SW480 (cell line): Measurements from ENCODE around the gene PGM1.
A peak's percentile ranks its signal among the peaks of the same experiment; 100 is the strongest.

Experiments used
- DNase-seq: peaks from one replicate; pipeline ENCODE4 v3.0.0-alpha.2; 2016; ENCODE audit warnings: low spot score

PGM1 gene

DNA sequence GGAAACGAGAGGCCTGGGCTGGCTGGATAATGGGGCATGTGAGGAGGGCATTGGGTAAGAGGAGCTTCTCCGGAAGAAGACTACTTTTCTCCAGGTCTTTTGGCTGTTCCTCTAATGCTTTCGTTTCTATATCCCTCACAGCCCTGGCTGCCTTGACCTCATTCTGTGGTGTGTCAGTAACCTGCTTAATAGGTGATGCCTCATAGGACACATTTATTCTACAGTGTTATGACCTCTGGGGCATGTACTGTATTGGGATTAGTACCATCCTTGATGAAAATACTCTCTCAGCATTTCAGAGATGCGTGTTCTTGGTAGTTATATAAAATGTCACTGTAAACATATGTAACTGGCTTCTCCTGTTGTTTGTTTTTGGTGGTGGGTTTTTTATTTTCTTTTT is 40.1 kb downstream of the PGM1 start:
- DNase-seq = no peak

DNA sequence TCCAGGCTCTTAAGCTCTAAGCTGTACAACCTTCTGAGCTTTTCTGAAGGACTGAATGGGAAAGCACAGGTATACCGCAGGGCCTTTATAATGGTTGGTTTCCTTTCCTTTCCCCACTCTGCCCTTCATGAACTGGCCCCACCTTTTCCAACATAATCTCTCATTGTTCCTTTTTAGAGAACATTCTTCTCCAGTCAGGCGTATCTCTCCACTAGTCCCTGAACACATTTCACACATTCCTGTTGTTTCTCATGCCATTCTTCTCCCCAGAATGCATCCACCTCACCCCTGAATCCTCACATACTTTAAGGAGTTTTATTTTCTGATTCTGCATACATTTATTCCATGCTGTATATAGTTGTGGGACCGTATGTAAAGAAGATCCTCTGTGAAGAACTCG is 41.3 kb downstream of the PGM1 start:
- DNase-seq = no peak

DNA sequence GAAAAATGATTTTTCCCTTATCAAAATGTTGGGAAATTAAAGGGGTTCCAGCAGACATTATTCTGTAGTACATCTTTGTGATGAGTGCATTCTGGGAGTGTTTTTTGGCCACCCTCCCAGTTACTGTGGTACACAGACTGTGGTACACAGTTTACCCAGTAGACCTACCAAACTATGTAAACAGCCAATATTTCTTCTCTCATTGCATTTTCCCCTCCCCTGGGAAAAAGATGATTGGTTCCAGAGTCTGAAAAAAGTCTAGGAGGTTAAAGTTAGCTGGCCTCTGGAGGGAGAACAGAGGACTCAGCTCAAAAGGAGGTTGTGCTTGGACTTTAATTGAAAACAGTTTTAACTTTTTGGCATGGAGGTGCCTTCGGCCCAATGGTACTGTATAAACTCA is 42.5 kb downstream of the PGM1 start:
- no peak for DNase-seq

DNA sequence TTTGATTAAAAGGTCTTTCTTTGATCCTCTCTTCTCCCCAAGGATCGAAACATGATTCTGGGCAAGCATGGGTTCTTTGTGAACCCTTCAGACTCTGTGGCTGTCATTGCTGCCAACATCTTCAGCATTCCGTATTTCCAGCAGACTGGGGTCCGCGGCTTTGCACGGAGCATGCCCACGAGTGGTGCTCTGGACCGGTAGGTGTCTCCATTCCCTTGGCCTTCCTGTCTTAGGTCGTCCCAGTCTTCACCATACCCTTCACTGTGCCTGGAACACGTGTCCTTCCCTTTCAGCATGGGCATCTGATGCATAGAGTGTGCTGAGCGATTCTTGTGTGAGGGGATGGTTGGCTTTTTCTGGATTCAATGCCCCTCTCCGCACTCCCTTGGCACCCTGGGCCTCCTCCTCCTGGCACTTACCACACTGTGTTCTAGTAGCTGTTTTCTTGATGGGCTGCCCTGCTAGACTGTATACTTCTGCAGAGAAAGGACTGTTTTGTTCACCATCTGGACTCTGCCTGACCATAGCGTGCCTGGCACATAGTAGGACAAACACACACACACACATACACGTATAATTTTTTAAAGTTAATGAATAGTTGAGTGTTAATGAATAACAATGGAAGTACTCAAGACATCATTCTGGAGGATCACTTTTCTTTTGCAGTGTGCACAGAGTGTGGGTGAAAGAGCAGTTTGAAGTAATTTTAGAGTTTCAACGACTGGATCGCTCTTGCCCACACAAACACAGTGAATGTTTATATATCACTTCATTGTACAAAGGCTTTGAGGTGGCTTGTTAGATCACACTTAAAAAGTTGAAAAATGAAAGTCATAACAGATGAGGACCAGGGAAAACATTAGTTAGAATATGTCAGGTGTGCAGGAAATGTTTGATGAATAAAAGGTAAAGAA is 43.2 kb downstream of the PGM1 start:
- no peak for DNase-seq

DNA sequence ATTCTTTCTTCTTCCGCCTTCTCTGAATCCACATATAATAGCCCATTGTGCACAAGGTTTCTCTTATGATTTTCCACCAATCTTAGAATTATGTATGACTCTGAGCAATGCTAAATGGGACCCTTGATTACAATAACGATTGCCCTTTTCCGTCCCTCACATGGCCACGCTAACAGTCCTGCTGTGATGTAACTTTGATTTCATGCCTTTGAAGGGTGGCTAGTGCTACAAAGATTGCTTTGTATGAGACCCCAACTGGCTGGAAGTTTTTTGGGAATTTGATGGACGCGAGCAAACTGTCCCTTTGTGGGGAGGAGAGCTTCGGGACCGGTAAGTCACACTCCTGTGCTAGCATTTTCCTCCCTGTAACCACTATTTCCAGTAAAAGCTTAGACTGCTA is 45.3 kb downstream of the PGM1 start:
- DNase-seq = no peak

DNA sequence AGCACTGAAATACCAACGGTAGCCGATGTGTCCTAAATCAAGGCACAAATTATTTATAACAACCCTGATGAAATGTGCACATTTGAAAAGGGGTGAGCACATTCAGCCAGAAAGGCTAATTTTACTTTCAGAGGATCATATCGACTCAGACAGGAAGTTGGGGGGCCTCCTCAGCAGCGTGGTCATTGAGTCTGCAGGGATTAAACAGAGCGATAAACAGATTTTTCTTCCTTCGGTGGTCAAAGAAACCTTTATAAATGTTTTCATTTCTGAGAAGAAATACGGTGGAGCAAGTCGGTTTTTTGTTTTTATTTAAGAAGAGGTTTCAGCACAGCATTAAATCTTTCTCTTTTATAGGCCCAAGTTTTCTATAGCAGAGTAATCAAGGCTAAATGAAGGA is 45.7 kb downstream of the PGM1 start:
- DNase-seq = no peak

DNA sequence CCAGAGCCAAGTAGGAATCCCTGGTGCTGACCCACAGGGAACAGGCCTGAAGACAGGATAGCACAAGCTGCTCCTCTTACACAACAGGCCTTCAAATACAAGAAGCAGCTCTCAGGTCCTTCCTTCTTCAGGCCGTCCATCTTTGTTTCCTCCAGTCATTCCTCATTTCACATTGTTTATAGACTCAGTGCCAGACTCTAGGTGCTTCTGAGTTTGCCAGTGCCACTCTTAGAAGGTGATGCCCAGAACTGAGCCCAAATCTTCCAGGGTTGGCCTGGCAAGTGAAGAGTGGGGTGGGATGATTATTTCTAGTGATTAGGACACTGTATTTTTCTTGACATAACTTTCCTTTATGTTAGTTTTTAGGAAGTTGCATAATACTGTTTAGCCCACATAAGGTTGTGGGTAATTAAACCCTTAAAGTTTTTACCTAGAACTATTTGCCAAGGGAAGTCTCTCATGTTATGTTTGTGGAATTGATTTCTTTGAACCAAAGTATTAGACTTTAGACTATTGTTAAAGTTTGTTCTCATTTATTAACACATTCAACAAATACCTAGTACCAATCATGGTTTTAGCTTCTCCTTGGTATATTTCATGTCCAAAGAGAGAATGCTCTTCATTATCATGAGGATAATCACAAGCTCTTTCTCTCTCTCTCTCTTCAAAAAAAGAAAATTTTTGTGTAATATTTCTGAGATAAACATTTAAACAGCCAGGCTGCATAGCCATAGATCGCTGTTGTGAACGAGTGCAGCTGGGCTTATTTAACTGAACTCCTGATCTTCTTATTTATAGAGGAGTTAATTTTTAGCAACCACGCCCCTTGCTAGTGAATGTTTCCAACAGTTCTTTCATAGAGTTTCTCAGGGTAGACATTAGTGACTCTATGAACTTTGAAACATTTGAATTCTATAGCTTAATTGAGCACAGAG is 47.7 kb downstream of the PGM1 start:
- no peak for DNase-seq

DNA sequence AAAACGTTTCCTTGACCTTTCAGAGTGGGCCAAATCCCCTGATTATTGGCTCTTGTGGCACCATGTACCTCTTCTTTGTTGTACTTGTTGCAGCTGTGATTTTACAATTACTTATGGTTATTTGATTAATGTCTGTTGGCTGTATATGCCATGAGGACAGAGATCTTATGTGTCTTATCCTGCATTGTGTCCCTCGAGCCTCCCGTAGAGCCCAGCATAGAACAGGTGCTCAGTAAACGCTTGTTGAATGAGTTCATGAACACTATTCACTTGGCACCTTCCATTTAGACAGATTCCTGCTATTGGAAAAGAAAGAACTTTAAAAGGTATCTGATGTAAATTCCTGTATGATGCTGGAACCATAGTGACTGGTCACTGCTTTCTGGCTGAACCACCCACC is 48.4 kb downstream of the PGM1 start:
- DNase-seq = no peak

DNA sequence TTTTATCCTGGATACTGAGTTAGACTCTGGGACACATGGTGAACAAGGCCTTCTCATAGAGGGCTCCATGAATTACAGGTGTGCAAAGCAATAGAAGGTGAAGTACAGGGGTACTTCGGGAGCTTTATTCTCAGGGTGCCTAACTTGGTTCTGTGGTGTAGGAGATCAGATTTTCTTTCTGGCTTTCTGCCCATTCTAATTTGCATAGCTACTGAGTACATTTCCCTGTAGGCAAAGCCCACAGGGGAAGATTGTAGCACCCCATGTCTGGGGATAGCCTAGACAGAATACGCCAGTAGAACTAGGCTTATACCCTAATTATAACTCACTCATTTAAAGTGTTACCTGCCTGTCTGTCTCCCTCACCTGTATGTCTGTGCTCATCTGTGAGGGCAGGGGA is 49.7 kb downstream of the PGM1 start:
- DNase-seq = no peak

DNA sequence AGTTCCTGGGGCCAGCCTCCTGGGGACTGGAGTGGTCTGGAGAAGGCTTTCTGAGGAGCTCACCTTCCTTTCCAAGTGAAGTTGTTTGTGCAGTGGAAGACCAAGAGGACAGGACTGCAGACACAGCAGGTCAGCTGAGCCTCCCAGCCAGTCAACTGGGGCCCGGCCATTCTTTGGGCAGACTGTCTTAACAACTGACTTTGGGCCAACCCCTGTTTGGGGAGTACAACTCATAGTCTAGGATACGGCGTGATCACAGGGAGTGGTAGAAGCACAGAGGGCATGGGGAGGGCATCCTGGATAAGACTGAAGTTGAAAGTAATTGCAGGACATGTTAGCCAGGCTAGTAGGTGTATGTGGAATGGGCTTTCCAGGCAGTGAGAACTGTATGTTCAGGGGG is 50.3 kb downstream of the PGM1 start:
- no peak for DNase-seq

DNA sequence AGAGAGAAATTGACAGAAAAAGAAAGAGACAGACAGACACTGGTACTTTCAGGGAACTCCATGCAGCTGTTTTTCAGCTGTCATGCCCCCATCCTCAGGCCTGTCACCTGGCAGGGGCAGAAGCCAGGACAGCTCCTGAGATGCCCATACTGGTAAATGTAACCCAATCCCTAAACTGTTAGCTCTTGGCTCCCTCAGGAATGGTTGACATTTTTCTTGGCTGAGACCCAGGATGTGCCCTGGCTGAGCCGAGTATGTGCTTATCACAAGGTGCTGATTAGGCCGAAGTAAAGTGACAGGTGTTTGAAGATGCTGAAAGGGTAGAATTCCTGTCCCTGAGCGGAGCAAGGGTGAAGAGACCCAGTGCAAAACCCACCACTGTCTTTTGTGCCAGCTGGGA is 50.7 kb downstream of the PGM1 start:
- no peak for DNase-seq

DNA sequence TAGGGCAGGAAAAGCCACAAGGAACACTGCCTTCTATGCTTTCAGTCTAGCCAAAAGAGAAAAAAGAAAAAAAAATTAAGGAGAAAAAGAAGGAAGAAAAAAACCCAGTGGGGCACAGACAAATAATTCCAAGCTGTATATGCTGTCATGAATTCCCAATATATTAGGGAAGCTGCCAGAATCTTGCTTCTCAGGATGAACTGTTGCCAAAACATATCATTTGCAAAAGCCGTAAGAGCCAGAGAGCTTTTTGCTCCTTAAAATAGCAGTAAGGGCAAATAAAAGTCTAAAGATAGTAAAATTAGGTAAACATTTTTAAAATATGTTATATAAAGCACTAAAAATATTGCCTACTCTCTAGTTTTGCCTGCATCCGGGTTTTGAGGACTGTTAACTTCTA is 52.1 kb downstream of the PGM1 start:
- no peak for DNase-seq

DNA sequence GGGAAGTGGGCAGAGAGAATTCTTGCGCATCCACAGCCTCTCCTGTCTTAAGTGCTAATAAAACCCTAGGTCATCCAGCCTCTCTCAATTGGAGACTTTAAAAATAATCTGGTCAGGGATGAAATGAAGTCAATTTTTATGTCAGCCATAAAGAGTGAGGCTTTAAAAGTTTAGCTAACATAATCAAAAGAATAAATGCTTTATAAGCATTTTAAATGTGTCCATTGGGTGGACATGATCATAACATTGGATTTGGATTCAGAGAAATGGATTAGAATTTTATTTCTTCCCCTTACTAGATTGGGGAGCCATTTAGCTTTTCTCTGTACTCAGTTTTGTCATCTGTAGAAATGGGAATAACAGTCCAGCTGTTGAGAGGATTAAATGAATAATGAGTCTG is 55.5 kb downstream of the PGM1 start:
- no peak for DNase-seq

DNA sequence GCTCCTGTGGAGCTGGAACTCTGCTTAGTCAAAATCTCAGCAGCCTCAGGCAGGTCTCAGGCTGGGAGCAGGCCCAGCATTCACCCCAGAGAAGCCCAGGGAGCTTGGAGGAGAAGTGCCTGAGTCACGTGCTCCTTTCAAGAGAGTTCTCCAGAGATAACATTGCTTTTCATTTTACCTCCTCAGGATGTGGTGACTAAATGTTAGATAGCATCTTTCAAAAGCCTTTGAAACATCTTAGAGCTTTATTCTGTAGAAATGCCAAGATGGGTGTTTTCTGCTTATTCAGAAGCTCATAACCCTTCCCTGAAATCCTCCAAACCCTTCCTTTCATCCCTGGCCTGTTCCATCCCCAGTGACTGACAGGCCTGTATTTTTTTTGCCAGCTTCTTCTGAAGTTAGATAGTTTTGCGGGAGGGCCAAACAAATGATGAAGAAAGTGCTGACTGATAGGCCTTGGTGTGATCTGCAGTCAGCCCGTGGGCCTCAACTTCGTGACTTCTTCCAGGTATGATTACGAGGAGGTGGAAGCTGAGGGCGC is 58.0 kb downstream of the PGM1 start:
- no peak for DNase-seq

DNA sequence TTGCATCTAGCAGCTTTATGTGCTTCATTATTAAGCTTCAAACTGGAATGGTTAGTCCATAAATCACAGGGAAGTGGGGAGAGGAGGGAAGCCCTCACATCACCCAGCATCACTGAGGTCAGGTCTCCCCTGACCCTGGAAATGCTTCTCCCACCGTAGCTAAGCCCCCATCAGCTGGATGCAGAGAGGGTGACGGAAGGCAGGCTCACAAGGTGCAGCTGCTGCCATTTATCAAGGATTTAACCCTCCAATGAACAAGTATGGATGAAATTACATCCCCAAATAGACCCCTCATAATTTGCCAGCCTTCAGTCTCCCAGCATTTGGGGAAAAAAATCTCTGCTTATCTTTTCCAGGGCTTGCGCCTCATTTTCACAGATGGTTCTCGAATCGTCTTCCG is 60.8 kb downstream of the PGM1 start:
- DNase-seq = no peak

DNA sequence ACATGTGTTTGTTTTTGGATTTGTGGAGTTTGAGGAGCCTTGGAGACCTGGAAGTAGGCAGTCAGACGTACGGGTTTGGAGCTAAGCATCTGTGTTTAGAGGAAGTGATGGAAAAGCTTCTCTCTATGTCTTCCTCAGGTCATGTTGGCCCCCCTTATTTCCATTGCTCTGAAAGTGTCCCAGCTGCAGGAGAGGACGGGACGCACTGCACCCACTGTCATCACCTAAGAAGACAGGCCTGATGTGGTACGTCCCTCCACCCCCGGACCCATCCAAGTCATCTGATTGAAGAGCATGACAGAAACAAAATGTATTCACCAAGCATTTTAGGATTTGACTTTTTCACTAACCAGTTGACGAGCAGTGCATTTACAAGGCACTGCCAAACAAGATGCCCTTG is 66.2 kb downstream of the PGM1 start:
- DNase-seq = no peak

DNA sequence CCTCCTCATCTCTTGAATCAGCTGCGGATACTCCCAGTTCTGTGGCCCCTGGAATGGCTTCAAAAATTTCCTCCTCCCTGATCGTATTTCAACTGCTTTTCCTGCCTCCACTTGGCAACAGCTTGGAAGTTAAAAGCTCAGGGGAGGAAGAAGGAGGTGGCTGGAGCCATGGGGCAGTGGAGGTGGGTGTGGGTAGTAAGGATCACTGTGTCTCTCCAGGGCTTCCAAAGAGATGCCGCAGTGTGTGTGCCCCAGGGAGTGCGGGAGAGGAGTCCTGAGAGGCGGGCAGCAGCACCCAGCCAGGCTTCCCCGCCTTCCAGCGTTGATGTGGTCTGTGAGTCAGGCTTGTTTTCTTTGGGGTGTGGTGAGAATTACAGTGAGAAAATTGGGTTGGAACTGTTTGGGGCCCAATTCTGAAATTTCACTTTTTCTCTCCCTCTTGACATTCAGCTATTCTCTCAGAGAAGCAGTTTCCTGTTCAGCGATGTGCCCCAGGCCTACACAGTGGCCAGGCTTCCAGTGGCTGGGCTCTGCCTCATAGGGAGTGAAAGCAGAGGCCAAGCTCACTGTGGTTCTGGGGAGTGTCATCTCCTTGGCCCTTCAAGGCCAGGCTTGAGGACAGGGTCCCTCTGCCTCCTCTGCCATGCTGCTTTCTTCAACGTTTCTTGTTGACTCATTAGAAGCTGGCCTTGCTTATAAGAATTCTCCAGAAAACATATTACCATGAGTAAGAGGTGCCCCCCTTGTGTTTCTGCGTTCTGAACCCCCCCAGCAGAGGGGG is 69.0 kb downstream of the PGM1 start:
- DNase-seq = peak; percentile 84

DNA sequence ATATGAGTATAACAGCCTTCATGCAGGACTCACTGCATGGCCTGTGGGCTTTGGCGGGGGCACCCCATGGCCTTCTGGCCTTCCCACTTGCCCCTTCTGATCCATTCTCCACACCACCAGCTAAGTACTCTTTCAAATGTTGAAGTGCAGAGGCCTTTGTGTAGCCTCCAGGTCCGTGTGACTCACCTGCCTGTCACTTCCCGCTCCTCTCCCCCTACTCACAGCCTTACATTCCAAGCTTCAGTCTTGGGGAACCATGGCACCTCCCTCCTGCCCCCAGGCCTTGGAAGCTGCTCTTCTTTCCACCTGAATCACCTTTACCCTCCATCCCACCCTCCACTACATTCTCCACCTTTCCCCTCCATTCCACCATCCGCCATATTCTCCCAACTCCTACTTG is 69.6 kb downstream of the PGM1 start:
- peak; percentile 85 for DNase-seq

DNA sequence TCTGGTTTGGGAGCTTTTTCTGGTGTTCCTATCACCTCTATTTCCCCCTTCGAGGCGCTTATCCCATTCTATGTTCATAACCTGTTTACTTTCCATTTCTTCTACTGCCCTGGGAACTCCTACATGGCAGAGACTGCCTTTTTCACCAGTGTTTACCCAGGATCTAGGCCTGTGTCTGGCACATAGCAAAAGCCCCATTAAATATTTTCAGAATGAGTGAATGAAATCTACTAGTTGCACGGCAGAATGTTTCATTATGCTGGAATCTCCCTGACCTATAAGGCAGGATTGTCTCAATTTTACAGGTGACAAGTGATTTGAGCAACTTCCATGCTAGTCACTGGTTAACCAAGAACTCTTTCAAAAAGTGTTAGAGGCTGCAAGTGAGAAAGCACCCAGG is 70.1 kb downstream of the PGM1 start:
- no peak for DNase-seq

DNA sequence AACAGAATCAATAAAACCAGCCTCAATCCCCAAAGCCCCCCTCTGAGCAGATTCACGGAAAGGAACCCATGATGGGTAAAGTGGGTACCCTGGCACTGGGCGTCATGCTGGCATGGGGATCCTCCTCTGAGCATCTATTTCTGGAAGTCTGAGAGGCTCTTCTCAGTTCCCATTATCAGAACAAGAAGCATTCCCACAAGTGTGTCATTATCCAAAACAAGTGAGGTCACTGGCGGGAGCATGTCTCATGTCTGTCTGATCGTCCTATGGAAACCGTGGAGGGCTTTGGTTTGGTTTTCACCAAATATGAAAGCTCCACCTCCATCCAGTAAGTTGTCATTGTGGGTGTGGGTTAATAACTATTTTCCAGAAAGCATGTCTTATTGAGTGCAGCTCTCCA is 70.7 kb downstream of the PGM1 start:
- peak; percentile 6 for DNase-seq

DNA sequence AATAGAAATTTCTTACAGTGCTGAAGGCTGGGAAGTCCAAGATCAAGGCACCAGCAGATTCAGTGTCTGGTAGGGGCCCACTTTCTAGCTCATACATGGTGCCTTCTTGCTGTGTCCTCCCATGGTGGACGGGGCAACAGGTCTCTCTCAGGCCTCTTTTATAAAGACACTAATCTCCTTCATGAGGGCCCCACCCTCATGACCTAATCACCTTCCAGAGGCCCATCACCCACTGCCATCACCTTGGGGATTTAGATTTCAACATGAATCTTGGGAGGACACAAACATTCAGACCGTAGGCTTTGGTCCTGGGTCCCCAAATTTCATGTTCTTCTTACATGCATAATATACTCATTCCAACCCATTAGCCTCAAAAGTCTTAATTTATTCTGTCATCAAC is 71.5 kb downstream of the PGM1 start:
- no peak for DNase-seq

DNA sequence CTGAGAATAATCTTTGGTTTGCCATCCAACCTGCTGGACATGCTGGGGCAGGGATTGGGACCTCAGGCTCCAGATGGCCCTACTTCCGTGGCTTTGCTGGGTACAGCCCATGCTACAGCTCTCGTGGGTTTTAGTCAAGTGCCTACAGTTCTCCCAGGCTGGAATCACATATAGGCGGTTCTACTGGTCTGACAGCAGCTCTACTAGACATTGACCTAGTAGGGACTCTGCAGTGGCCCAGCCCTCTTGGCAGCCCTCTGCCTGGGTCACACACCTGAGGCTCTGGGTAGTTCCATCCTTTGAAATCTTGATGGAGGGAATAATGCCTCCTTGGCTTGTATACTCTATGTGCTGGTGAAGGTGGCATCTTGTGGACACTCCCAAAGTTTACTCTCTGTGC is 72.2 kb downstream of the PGM1 start:
- no peak for DNase-seq
